ENCODE data around the gene DPF3. TPM values are rescaled to one million over a fixed set of nuclear protein-coding genes. Genes with fewer than 3 reads are reported as not detected.

The DPF3 gene
- total RNA-seq, 4 donors from 2014 or later: under 0.01 to 2.7 (median 0.61) TPM; not detected in 1

- H3K4me1 ChIP-seq: peaks cover 0 to 10% (median 2%) of the 10 kb centered on the region in 3 donors
- H3K9me3 ChIP-seq: no peaks in the 10 kb centered on the region
- no peak overlapping the region for H3K27ac ChIP-seq
- TF ChIP-seq CTCF (IDR thresholded peaks at IDR 0.05) (no peak), POLR2A (IDR thresholded peaks at IDR 0.05) (no peak)
- 89 to 96% methylated on average over 6 to 10 of the region's 12 CpGs for WGBS, 2 donors
- no peaks in the 10 kb centered on the region for H3K36me3 ChIP-seq
- DNase-seq: no peak
- no peaks in the 10 kb centered on the region for H3K27me3 ChIP-seq
- no peak overlapping the region for H3K4me3 ChIP-seq
- intact Hi-C loops (cut with DNase I): no loop called here
These were observed 284.5 kb downstream of the DPF3 start for GRCh38 chr14:72609205-72609916.

- peaks cover 0 to 5% (median 2%) of the 10 kb centered on the region in 3 donors for H3K4me1 ChIP-seq
- no peak overlapping the region for H3K4me3 ChIP-seq
- WGBS, 2 donors: 70 to 71% methylated on average over 8 of the region's 8 CpGs
- TF ChIP-seq POLR2A (IDR thresholded peaks at IDR 0.05) (no peak), CTCF (IDR thresholded peaks at IDR 0.05) (no peak)
- no peaks in the 10 kb centered on the region for H3K9me3 ChIP-seq
- DNase-seq: no peak
- no peak overlapping the region for H3K27ac ChIP-seq
- intact Hi-C loops (cut with DNase I): no loop called here
- no peaks in the 10 kb centered on the region for H3K36me3 ChIP-seq
- no peaks in the 10 kb centered on the region for H3K27me3 ChIP-seq
These were observed 285.3 kb downstream of the DPF3 start for GRCh38 chr14:72608391-72609204.

GRCh38 chr14:72607386-72608130, 286.3 kb downstream of the DPF3 start:
- no peaks in the 10 kb centered on the region for H3K36me3 ChIP-seq
- no peaks in the 10 kb centered on the region for H3K27me3 ChIP-seq
- no peak for TF ChIP-seq CTCF (IDR thresholded peaks at IDR 0.05)
- no peak for TF ChIP-seq POLR2A (IDR thresholded peaks at IDR 0.05)
- H3K4me3 ChIP-seq: no peak overlapping the region
- H3K4me1 ChIP-seq: no peaks in the 10 kb centered on the region
- no peak overlapping the region for H3K27ac ChIP-seq
- no peaks in the 10 kb centered on the region for H3K9me3 ChIP-seq
- WGBS, 2 donors: 92 to 94% methylated on average over 8 to 9 of the region's 12 CpGs
- no peak for DNase-seq
- intact Hi-C loops (cut with DNase I): no loop called here

- no peaks in the 10 kb centered on the region for H3K4me1 ChIP-seq
- no peaks in the 10 kb centered on the region for H3K36me3 ChIP-seq
- no peak overlapping the region for H3K4me3 ChIP-seq
- no peaks in the 10 kb centered on the region for H3K9me3 ChIP-seq
- DNase-seq: no peak
- no peak overlapping the region for H3K27ac ChIP-seq
- TF ChIP-seq POLR2A (IDR thresholded peaks at IDR 0.05) (no peak), CTCF (IDR thresholded peaks at IDR 0.05) (no peak)
- intact Hi-C loops (cut with DNase I): no loop called here
- 90 to 94% methylated on average over 1 of the region's 1 CpG for WGBS, 2 donors
- H3K27me3 ChIP-seq: no peaks in the 10 kb centered on the region
These were observed 287.0 kb downstream of the DPF3 start for GRCh38 chr14:72606879-72607278.

GRCh38 chr14:72605921-72606220, 288.0 kb downstream of the DPF3 start:
- H3K27me3 ChIP-seq: no peaks in the 10 kb centered on the region
- no peak overlapping the region for H3K27ac ChIP-seq
- no peaks in the 10 kb centered on the region for H3K9me3 ChIP-seq
- H3K4me3 ChIP-seq: no peak overlapping the region
- WGBS, 2 donors: 93 to 97% methylated on average over 3 of the region's 3 CpGs
- DNase-seq: no peak
- H3K36me3 ChIP-seq: no peaks in the 10 kb centered on the region
- TF ChIP-seq POLR2A (IDR thresholded peaks at IDR 0.05) (no peak), CTCF (IDR thresholded peaks at IDR 0.05) (no peak)
- H3K4me1 ChIP-seq: no peaks in the 10 kb centered on the region
- intact Hi-C loops (cut with DNase I): no loop called here

All from esophagus squamous epithelium (tissue), 5 donors.